Left ventricle myocardium inferior (tissue), 1 donor: ENCODE results near the gene GOLGA8F. TPM values are rescaled to one million over a fixed set of nuclear protein-coding genes. Genes with fewer than 3 reads are reported as not detected.
"Not testable (repeated sequence)": the region's sequence is repeated elsewhere in the genome, so short reads cannot be mapped to it uniquely, and the experiment has no call there.

Experiments used
- DNase-seq: peaks from one replicate; pipeline ENCODE4 v3.0.0-alpha.2; 2020
- H3K27ac ChIP-seq: fragments of 200-600 bp; replicated peaks from 2 replicates; pipeline ENCODE4 v1.8.0; 2021
- H3K27me3 ChIP-seq: fragments of 200-600 bp; 2 replicates; pipeline ENCODE4 v1.8.0; 2021; ENCODE audit warnings: low read depth
- H3K36me3 ChIP-seq: fragments of 200-600 bp; 2 replicates; pipeline ENCODE4 v1.8.0; 2021
- H3K4me1 ChIP-seq: fragments of 200-600 bp; 2 replicates; pipeline ENCODE4 v1.8.0; 2021
- H3K4me3 ChIP-seq: fragments of 200-600 bp; 2 replicates; pipeline ENCODE4 v1.8.0; 2021; ENCODE audit warnings: mild to moderate bottlenecking, moderate library complexity
- H3K9me3 ChIP-seq: fragments of 200-600 bp; replicated peaks from 2 replicates; pipeline ENCODE4 v1.8.0; 2021
- intact Hi-C: fragments of 100-400 bp; cut with micrococcal nuclease; formaldehyde crosslinking; loops from one replicate; pipeline ENCODE4 v1.11.0; 2022
- long read RNA-seq: library from polyadenylated mRNA; unstranded; transcript quantifications from one replicate; pipeline ENCODE4 v2.0.0, GENCODE V29; 2021
- microRNA-seq: library from miRNA; unstranded; fragments of <30 nt; microRNA quantifications from one replicate; pipeline ENCODE4 v1.2.0, GENCODE V29; 2020
- total RNA-seq: library from RNA; stranded (reverse); fragmentation: NEBNext Ultra II Directional; extraction: Animal tissue kit (Norgen Biotek cat#: 25700); gene quantifications from one replicate; pipeline ENCODE4 v1.2.1, GENCODE V29; 2021
- donor health status: DM: no; HTN: yes; CAD: no; lungs with severe emphysema.

GOLGA8F gene, protein sequence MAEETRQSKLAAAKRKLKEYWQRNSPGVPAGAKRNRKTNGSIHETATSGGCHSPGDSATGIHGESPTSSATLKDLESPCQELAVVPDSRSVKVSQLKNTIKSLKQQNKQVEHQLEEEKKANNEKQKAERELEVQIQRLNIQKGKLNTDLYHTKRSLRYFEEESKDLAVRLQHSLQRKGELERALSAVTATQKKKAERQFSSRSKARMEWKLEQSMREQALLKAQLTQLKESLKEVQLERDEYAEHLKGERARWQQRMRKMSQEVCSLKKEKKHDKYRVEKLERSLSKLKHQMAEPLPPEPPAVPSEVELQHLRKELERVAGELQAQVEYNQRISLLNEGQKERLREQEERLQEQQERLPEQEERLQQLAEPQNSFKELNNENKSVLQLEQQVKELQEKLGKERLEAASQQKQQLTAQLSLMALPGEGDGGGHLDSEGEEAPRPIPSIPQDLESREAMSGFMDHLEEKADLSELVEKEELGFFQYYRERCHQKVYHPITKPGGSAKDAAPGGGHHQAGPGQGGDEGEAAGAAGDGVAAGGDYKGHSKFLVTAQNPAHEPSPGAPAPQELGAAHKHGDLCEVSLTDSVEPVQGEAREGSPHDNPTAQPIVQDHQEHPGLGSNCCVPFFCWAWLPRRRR
- total RNA-seq, result not detected
- long read RNA-seq, result 0 reads

DNA sequence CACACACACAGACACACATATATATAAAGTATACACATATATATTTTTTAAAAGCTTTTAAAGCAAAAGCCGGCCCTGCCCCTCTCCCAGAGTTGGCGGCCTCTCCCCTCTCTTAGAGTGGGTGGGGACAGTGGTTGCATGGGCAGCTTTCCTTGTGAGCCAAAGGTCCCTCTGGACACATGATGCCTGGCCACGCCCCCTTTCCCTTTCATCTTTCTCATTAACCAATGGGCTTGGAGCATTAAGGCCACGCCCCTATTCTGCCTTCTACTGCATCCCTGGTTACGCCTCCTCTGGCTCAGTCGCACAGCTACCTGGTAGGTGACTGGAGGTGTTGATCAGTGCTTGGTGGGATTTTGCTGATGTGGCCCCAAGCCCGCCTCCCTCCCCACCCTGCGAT is at the start of gene GOLGA8F:
Gene GOLGA8F, plus strand, starts transcription at position 301 of the 400 bp plus-strand sequence. Its CDS starts 98 bp downstream, at position 399.
- DNase-seq, H3K27ac ChIP-seq, H3K9me3 ChIP-seq, H3K36me3 ChIP-seq, intact Hi-C loops, H3K4me1 ChIP-seq, H3K4me3 ChIP-seq, H3K27me3 ChIP-seq: not testable (repeated sequence)

- H3K9me3 ChIP-seq, intact Hi-C loops, H3K27me3 ChIP-seq, DNase-seq, H3K27ac ChIP-seq, H3K4me1 ChIP-seq, H3K4me3 ChIP-seq, H3K36me3 ChIP-seq: not testable (repeated sequence)
Measured at GRCh38 chr15:28357984-28358383, 20.5 kb upstream of the GOLGA8F start, which contains the start of gene GOLGA6L24. Gene GOLGA6L24 (minus strand): TSS chr15:28358084. CDS start chr15:28358023, 61 bp downstream.

GRCh38 chr15:28365502-28365901 is 13.0 kb upstream of the GOLGA8F start:
- H3K4me1 ChIP-seq, H3K27ac ChIP-seq, H3K4me3 ChIP-seq, H3K9me3 ChIP-seq, H3K36me3 ChIP-seq, intact Hi-C loops, H3K27me3 ChIP-seq, DNase-seq: not testable (repeated sequence)

GRCh38 chr15:28380053-28380452 is 1.6 kb downstream of the GOLGA8F start:
- H3K4me3 ChIP-seq, intact Hi-C loops, H3K27ac ChIP-seq, H3K27me3 ChIP-seq, H3K4me1 ChIP-seq, DNase-seq, H3K9me3 ChIP-seq, H3K36me3 ChIP-seq: not testable (repeated sequence)

DNA sequence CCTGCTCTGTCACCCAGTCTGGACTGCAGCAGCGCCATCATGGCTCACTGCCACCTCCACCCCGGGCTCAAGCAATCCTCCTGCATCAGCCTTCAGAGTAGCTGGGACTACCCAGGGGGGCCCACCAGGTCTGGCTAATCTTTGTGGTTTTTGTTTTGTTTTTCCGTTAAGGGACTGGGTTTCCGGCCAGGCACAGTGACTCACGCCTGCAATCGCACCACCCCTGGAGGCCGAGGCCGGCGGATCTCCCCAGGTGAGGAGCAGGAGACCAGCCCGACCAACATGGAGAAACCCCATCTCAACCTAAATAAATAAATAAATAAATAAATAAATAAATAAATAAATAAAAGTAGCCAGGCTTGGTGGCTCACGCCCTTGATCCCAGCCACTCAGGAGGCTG is 17.6 kb downstream of the GOLGA8F start:
- H3K4me1 ChIP-seq, DNase-seq, intact Hi-C loops, H3K4me3 ChIP-seq, H3K36me3 ChIP-seq, H3K9me3 ChIP-seq, H3K27me3 ChIP-seq, H3K27ac ChIP-seq: not testable (repeated sequence)

GRCh38 chr15:28402774-28403435 is 24.4 kb downstream of the GOLGA8F start:
- H3K4me1 ChIP-seq, H3K27me3 ChIP-seq, H3K9me3 ChIP-seq, DNase-seq, H3K4me3 ChIP-seq, H3K36me3 ChIP-seq, intact Hi-C loops, H3K27ac ChIP-seq: not testable (repeated sequence)

- H3K27me3 ChIP-seq, H3K27ac ChIP-seq, DNase-seq, H3K9me3 ChIP-seq, H3K4me1 ChIP-seq, intact Hi-C loops, H3K36me3 ChIP-seq, H3K4me3 ChIP-seq: not testable (repeated sequence)
Measured at GRCh38 chr15:28420470-28420869, 42.0 kb downstream of the GOLGA8F start.

GRCh38 chr15:28435594-28435993 is 57.1 kb downstream of the GOLGA8F start:
- H3K4me1 ChIP-seq, intact Hi-C loops, H3K36me3 ChIP-seq, H3K4me3 ChIP-seq, H3K9me3 ChIP-seq, DNase-seq, H3K27ac ChIP-seq, H3K27me3 ChIP-seq: not testable (repeated sequence)

Small RNA genes lying within 50 kb of the gene (microRNA-seq; reads per million reads assigned to microRNA genes)
- gene MIR4509-2, result not detected

Other genes with a start within 250 kb of the GOLGA8F start
- 45.8 TPM for gene HERC2, start 56.5 kb upstream of the GOLGA8F start, total RNA-seq
- not detected for gene GOLGA6L24, start 20.6 kb upstream of the GOLGA8F start, total RNA-seq
- gene GOLGA8G, start 154.3 kb downstream of the GOLGA8F start, total RNA-seq, result not detected
- gene GOLGA6L25, start 174.9 kb downstream of the GOLGA8F start, total RNA-seq, result not detected